ENCODE measurements around the gene ERI3.

ERI3 gene

DNA sequence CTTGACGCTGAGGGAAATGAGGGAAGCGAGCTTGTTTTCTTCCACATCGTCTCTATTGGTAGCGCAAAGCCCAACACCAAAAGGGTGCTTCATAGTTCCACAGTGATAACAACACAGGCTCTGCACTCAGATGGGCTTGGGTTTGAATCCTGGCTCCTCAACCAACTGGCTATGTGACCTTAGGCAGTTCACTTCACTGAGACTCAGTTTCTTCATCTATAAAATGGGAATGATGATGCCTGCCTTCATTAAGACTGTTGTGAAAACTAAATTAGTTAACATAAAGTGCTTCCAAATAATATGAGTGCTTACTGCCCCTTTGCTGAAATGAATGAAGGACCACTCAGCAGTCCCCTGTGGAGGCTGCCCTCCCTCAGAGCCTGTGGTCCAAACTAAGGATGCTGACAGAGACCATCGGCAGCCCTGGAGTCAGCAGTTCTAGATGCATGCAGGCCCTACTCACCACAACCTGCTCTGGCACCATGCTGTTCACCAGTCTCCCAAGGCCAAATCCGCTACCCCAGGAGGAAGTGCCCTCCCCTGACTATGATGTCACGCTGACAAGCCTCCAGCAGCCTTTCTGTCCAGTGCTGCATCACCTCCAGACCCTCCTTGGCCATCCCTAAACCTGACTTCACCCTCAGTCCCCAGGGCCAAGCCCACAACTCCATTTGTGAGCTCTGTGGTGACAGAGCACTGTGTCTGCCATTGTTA lies 111.1 kb downstream of the ERI3 start:
- TF ChIP-seq GATA1 (IDR thresholded peaks at IDR 0.05; ENCODE audit: low read depth, low read length), result no peak
- no peak for TF ChIP-seq POLR2A (IDR thresholded peaks at IDR 0.05; ENCODE audit: low read length)
- no peak for DNase-seq

DNA sequence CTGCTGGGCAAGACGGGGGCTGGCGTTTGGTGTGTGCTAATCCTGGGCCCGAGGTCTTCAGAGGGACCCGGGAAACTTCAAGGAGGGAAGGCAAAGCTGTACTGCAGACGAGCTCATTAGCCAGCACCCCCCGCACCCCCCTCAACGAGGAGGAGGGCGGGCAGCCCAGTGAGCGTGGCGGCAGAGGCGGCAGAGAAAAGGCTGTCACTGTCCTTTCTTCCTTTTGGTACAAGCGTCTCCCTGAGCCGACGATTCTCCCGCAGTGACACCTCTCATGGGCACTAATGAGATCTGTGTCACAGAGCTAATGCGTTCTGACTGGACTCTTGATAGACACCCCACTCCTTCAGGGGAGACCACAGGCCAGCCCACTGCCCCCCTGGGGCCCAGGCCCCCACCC lies 112.3 kb downstream of the ERI3 start:
- TF ChIP-seq GATA1 (IDR thresholded peaks at IDR 0.05; ENCODE audit: low read depth, low read length), result no peak
- TF ChIP-seq POLR2A (IDR thresholded peaks at IDR 0.05; ENCODE audit: low read length), result no peak

DNA sequence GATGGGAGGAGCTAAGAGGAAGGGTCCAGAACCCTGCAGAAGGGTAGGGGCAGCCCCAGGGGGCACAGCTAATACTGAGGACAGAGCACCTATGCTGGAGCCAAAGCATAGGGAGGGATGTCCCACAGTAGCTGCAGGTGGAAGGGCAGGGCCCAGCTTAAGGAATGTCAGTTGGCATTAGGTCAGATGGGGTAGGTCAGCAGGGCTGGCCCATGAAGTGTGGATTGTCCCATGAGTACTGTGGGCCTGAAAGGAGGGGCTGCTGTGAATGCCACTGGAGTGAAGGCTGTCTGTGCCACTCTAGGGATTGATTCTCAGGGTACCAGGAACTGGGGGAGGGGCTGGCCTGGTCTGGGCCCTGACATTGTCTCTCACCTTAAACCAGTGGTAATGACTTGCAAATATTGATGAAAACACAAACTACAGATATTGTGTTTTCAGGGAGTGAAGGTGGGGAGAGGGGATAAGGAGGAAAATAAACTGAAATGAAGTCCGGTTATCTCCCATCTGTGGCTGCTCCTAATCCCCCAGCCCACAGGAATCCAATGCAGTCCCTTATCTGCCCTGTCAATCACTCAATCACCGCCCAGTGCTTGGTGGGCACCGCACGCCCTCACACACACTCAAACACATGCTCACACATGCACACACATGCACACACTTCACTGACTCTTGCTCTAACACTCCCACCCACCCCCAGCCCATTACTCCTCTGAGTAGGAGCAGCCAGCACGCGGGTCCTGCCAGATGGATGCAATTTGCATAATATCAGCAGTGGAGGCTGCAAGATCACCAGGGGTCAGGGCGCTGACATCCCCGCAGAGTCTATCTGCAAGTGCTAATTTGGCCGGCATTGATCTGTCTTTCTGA lies 114.0 kb downstream of the ERI3 start:
- TF ChIP-seq GATA1 (IDR thresholded peaks at IDR 0.05; ENCODE audit: low read depth, low read length) (no peak), POLR2A (IDR thresholded peaks at IDR 0.05; ENCODE audit: low read length) (no peak)
- DNase-seq, result peak in 1 of 2 experiments; percentile 16

More for the DNA sequence above, 112.3 kb downstream of the ERI3 start:
- DNase-seq, result no peak

DNA sequence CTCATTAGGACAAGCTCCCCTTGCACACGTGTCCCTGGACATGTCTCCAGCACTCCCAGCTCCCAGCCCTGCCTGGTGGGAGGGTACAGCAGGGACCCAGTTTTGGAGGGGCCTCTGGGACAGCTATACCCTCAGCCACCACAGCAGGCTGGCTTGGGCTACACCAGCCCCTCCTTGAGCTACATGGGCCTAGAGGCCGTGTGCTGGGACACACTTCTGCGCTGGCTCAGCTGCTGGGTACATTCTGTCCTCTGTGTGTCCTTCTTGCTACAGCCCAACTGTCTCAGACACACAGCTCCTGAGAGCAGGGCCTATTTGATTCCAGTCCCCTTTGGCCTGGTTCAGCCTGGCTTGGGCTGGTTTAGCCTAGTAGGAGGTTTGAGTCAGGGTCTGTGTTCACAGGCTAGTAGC lies 115.1 kb downstream of the ERI3 start:
- no peak for DNase-seq
- TF ChIP-seq GATA1 (IDR thresholded peaks at IDR 0.05; ENCODE audit: low read depth, low read length) (no peak), POLR2A (IDR thresholded peaks at IDR 0.05; ENCODE audit: low read length) (no peak)

DNA sequence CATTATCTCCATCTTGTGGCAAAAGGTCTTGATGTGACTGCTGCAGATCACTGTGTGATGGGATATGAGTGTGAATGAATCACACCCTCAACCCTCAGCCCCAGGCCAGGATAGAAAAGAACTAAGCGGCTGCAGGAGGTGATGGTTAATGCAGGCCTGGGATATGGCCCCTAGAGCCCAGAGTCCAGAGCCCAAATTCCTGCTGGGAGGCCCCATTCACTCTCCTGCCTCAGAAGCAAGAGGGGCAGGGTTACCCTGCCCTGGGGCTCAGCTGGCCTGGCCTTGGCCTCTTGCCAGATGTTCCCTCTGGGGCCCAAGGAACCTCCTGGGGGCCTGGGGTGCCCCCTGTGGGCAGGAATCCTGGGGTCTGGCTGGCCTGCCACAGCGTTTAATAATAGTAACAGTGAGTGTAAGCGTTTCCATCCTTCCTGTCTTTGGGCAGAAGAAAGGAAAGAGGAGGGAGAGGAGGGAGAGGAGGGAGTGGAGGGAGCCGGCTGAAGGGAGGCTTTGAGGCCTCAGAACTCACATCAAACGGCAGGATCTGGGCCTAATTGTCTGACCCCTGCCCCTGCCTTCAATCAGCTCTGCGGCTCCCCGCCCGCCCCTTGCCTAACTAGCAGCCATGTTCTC lies 115.6 kb downstream of the ERI3 start:
- no peak for TF ChIP-seq POLR2A (IDR thresholded peaks at IDR 0.05; ENCODE audit: low read length)
- no peak for TF ChIP-seq GATA1 (IDR thresholded peaks at IDR 0.05; ENCODE audit: low read depth, low read length)
- peak; percentile 47 to 54 for DNase-seq

DNA sequence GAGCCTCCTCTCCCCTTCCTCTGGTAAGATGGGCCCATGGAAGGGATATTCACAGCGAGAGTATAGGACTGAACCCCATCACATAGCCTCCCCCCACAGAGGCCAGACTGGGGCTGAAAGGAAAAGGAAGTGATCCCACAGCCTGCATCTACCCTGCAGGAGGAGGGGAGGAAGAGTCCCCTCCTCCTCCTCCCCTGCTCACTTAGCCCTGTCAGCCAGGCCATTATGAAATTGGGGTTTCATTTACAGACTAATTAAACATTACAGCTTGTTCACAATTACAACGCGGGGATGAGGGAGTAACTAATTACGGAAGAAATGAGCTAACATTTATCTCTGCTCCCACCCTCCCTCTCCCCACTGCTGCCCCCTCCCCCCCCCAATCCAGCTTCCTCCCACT lies 116.4 kb downstream of the ERI3 start:
- no peak for DNase-seq
- TF ChIP-seq GATA1 (IDR thresholded peaks at IDR 0.05; ENCODE audit: low read depth, low read length) (no peak), POLR2A (IDR thresholded peaks at IDR 0.05; ENCODE audit: low read length) (no peak)

DNA sequence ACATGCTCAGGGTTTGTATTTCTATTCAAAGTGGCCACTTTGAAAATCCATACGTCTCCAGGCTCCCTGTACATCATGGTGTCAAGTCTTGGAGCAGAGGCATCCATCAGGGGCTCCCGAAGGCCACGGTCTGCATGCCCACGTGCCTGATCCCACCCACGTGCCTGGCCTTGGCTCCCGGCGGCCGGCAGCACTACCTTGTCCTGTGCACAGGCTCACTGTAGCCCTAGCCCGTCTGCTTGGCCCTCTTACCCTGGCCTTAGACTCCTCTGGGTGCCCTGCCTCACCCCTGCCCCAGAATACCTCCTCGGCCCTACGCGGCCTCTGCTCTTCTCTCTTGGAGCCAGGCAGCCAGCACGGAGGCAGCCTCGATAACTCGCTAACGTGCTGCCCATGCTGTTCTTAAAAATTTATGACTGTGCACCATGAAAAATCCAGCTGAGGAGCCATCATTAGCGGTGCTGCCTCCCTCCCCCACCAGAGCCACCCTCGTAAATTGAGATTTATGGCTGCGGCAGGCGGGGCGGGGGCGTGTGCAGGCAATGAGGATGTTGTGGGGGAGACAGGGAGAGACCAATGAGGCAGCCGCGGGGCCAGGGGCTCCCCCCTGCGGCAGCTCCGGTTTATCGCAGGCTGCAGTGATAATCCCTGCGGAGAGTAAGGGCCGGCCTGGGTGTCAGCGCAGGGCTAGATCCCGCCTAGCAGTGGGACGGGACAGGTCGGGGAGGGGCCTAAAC lies 117.2 kb downstream of the ERI3 start:
- peak; percentile 75 to 78 for DNase-seq
- TF ChIP-seq POLR2A (IDR thresholded peaks at IDR 0.05; ENCODE audit: low read length) (no peak), GATA1 (IDR thresholded peaks at IDR 0.05; ENCODE audit: low read depth, low read length) (no peak)

DNA sequence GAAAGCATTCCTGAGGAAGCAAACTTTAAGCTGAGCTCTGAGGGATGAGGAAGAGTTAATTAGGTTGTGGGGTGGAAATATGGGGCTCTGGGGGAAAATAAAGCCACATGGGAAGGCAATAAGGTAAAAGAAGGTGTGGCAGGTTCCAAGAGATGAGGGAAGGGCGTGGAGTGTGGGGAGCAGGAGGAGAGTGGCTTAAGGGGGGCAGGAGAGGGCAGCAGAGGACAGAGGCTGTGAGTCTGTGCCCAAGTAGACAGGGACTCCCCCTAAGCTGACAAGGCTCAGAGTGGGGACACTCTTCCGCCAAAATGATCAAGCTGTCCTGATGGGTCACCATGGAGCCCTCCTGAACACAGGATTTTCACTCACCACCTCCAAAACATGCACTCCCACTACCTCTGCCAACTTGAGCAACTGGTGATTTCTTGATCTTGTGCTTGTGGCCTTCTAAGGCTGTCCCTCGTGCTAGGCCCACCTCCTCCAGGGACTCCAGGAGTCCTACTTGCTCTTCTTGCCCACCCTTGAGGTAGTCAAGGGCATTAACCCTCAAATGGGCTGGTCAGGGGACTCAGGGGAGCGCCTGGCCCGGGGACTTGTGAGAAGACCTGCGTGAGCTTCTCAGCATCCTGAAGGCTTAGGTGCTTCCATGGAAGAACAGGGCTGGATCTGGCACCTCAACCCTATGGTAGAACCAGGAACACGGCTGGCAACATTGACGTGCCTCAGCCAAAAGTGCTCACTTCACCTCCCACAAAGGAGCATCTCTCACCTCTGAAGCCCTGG lies 118.4 kb downstream of the ERI3 start:
- TF ChIP-seq POLR2A (IDR thresholded peaks at IDR 0.05; ENCODE audit: low read length) (no peak), GATA1 (IDR thresholded peaks at IDR 0.05; ENCODE audit: low read depth, low read length) (no peak)
- peak in 1 of 2 experiments; percentile 22 for DNase-seq

DNA sequence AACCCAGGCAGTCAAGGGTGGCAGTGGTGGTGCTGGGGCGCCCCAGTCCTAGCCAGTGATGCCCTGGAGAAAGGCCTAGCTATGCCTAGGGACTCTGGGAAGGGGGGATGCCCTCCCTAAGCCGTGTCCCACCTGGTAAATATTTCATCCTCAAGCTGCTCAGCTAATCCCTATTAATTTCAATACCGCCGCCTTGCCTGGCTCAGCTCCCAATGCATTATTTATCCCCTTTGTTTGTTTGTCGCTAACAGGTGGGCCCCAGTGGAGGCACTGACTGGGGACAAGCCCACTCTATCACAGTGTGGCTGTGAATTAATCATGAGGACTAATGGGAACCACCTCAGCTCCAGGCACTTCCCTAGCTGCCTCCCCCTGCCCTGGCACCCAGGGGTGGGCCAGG lies 119.2 kb downstream of the ERI3 start:
- no peak for DNase-seq

DNA sequence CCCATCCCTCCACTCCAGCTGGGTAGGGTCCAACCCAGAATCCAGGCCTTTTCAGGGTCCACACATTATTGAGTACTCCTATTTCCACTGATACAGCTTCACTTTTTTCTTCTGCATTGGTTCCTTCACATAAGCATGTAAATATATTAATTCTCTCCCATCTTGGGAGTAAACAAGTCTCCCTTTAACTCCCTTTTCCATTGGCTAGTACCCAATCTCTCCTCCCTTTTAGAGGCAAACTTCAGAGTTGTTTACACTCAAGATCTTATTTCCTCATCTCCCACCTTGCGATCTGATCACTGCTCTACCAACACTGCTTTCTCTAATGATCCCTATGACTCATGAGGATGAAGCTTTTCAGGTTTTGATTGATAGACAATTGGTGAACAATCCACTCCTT lies 121.5 kb downstream of the ERI3 start:
- TF ChIP-seq POLR2A (IDR thresholded peaks at IDR 0.05; ENCODE audit: low read length), result no peak
- TF ChIP-seq GATA1 (IDR thresholded peaks at IDR 0.05; ENCODE audit: low read depth, low read length), result no peak
- no peak for DNase-seq

More for the DNA sequence above, 119.2 kb downstream of the ERI3 start:
- TF ChIP-seq POLR2A (IDR thresholded peaks at IDR 0.05; ENCODE audit: low read length), result no peak
- TF ChIP-seq GATA1 (IDR thresholded peaks at IDR 0.05; ENCODE audit: low read depth, low read length), result no peak

DNA sequence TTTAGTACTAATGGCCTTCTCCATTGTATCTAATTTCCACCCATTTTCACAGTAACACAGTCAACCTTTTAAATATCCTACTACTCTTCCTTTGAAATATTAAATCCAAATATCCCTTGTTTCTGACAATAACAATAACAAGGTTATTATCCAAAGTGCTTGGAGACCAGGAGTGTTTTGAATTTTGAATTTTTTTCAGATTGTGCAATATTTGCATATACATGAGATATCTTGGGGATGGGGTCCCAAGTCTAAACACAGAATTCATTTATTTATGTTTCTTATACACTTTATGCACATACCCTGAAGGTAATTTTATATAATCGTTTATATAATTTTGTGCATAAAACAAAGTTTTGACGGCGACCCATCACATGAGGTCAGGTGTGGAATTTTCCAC lies 124.3 kb downstream of the ERI3 start:
- TF ChIP-seq GATA1 (IDR thresholded peaks at IDR 0.05; ENCODE audit: low read depth, low read length) (no peak), POLR2A (IDR thresholded peaks at IDR 0.05; ENCODE audit: low read length) (no peak)

DNA sequence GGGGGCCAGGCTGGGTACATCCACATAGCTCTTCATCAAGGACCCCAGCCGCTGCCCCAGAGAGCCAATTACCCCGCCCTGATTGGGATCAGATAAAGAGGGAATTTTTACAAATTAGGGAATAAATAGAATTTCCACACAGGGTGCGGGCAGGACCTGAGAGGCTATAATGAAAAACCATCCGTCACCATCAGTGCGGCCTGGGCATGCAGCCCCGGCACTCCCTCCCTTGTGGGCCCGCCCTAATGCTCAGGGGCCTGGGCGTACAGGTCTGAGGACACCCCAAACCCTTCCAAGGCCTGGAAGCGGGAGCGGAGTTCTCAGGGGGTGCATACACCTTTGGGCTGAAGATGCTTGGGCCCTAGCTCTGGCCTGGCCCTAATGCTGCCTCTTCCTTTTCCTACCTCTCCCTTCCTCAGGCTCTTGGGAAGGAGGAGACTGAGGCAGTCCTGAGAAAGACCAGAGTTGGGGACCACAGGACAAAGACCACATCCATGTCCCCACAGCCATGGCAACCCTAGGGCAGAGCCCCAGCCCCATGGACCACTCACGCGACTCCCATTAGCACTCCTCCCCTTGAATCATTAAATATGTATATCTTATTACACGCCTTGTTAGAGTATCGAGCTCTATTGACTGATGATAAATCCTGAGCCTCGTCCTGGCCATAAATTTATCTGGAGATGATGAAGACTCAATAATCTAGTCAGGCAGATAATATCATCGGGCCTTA lies 125.5 kb downstream of the ERI3 start:
- TF ChIP-seq POLR2A (IDR thresholded peaks at IDR 0.05; ENCODE audit: low read length) (no peak), GATA1 (IDR thresholded peaks at IDR 0.05; ENCODE audit: low read depth, low read length) (no peak)
- DNase-seq, result no peak

More for the DNA sequence above, 124.3 kb downstream of the ERI3 start:
- no peak for DNase-seq
